ENCODE measurements around the gene PRKAR1B.

DNA sequence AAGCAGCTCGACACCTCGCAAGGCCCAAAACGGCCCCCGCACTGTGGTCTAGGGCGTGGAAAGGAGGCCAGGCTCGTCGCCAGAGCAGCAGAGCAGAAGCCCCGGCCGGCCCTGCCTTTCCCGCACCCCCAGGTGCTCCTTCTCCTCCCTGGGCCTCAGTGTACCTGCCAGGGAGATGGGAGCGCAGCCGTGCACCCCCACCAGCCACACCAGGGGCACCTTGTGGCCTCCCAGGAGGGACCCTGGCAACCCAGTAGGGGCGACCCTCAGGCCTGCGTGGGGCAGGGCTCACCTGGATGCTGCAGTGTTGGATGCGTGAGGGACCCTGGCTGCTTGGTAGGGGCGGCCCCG is 217.0 kb downstream of the PRKAR1B start:
- TF ChIP-seq YY1 (IDR thresholded peaks at IDR 0.05; ENCODE audit: insufficient read depth, insufficient read length) = no peak
- TF ChIP-seq SUZ12 (IDR thresholded peaks at IDR 0.05; ENCODE audit: extremely low read depth, insufficient read depth, insufficient read length) = no peak

All from NT2/D1 (cell line).